ENCODE data around the gene MYOCOS. TPM values are rescaled to one million over a fixed set of nuclear protein-coding genes. Genes with fewer than 3 reads are reported as not detected.

Gene MYOCOS, protein sequence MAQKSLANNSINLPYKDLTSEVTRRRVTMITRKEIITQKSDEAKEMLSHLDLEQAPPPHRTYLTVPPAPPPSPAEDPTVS
- total RNA-seq = not detected

DNA sequence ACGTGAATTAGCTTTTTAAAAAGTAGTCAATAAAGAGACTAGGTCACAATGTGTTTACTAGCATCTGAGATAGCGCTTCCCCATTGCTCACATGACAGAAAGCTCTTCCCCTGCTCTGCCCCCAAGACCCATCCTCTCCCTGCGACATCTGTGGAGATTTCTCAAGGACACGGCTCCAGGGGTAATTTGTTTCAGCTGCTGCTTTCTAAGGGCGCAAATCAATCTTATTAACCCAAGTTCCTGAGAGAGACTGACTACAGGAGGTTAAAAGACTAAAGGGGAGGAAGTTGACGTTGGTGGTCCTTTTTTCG lies at the start of gene MYOCOS:
Gene MYOCOS (plus strand): TSS at position 92 of the 311 bp plus-strand sequence. CDS start 1,641 bp downstream, outside the sequence.
- H3K4me1 ChIP-seq = no peaks in the 10 kb centered on the region
- WGBS, 2 donors (ENCODE audit: low coverage in 1 of 2) = 38 to 55% methylated on average over 3 to 7 of the region's 7 CpGs
- no peak within 1 kb of the TSS for H3K4me3 ChIP-seq
- TF ChIP-seq POLR2AphosphoS5 (IDR thresholded peaks at IDR 0.05) = no peak
- TF ChIP-seq, protein P1, sequence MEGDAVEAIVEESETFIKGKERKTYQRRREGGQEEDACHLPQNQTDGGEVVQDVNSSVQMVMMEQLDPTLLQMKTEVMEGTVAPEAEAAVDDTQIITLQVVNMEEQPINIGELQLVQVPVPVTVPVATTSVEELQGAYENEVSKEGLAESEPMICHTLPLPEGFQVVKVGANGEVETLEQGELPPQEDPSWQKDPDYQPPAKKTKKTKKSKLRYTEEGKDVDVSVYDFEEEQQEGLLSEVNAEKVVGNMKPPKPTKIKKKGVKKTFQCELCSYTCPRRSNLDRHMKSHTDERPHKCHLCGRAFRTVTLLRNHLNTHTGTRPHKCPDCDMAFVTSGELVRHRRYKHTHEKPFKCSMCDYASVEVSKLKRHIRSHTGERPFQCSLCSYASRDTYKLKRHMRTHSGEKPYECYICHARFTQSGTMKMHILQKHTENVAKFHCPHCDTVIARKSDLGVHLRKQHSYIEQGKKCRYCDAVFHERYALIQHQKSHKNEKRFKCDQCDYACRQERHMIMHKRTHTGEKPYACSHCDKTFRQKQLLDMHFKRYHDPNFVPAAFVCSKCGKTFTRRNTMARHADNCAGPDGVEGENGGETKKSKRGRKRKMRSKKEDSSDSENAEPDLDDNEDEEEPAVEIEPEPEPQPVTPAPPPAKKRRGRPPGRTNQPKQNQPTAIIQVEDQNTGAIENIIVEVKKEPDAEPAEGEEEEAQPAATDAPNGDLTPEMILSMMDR (IDR thresholded peaks at IDR 0.05) = no peak
- no peak for TF ChIP-seq EP300 (IDR thresholded peaks at IDR 0.05)
- TF ChIP-seq POLR2A (IDR thresholded peaks at IDR 0.05) = no peak
- no peaks in the 10 kb centered on the region for H3K27me3 ChIP-seq
- no peak for ATAC-seq
- H3K9me3 ChIP-seq = no peaks in the 10 kb centered on the region
- no peak within 1 kb of the TSS for H3K27ac ChIP-seq
- H3K36me3 ChIP-seq = no peaks in the 10 kb centered on the region

DNA sequence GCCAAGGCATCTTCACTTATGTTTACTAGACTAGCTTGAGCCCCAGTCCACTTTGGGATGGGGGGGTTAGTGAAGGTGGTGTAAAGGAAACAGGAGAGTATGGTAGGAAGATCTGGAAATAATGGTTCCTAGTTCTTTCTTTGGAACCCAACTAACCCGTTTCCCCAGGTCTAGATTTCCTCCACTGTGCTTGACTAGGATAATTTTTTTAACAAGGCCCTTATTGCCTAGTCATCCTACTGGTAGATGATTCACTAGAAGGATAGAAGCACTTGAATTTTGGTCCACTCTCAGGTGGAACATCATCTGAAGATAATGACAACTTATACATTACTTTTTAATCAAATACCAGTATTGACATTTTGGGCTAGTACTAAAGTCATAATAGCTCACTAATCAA lies 45.9 kb upstream of the MYOCOS start:
- 80% methylated on average over 1 of the region's 1 CpG for WGBS, 2 donors (ENCODE audit: low coverage in 1 of 2)
- Histone ChIP-seq H3K4me3 (no peak overlapping the region), H3K36me3 (peaks cover 3 to 88% of the 10 kb centered on the region in 2 donors), H3K9me3 (no peaks in the 10 kb centered on the region), H3K27ac (no peak overlapping the region), H3K4me1 (no peaks in the 10 kb centered on the region), H3K27me3 (no peaks in the 10 kb centered on the region)
- ATAC-seq = no peak
- no peak for TF ChIP-seq POLR2AphosphoS5 (IDR thresholded peaks at IDR 0.05)
- TF ChIP-seq, protein P1 (IDR thresholded peaks at IDR 0.05) = no peak
- no peak for TF ChIP-seq EP300 (IDR thresholded peaks at IDR 0.05)
- no peak for TF ChIP-seq POLR2A (IDR thresholded peaks at IDR 0.05)

DNA sequence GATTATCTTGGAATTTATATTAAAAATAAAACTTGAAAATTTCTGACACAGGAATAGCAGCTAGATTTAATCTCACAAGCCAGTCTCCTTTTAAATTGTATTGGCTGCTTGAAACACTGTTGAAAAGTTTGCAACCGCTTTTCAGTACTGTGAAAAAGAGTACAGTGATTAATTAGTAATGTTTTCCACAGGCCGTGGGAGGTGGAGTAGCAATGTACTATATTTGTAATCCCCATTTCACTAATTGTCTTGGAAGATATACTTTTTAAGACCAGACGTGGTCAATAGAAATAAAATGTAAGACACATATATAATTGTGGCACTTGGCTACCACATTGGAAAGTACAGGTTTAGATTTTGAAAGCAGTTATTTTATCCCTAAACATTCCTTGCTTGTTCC lies 40.8 kb upstream of the MYOCOS start:
- WGBS, 2 donors (ENCODE audit: low coverage in 1 of 2) = 56 to 74% methylated on average over 3 of the region's 3 CpGs
- TF ChIP-seq, protein P1 (IDR thresholded peaks at IDR 0.05) = no peak
- TF ChIP-seq EP300 (IDR thresholded peaks at IDR 0.05) = no peak
- TF ChIP-seq POLR2AphosphoS5 (IDR thresholded peaks at IDR 0.05) = no peak
- no peak for TF ChIP-seq POLR2A (IDR thresholded peaks at IDR 0.05)
- Histone ChIP-seq H3K9me3 (no peaks in the 10 kb centered on the region), H3K27ac (no peak overlapping the region), H3K36me3 (peaks cover 3 to 96% of the 10 kb centered on the region in 2 donors), H3K27me3 (no peaks in the 10 kb centered on the region), H3K4me3 (no peak overlapping the region), H3K4me1 (no peaks in the 10 kb centered on the region)
- no peak for ATAC-seq

DNA sequence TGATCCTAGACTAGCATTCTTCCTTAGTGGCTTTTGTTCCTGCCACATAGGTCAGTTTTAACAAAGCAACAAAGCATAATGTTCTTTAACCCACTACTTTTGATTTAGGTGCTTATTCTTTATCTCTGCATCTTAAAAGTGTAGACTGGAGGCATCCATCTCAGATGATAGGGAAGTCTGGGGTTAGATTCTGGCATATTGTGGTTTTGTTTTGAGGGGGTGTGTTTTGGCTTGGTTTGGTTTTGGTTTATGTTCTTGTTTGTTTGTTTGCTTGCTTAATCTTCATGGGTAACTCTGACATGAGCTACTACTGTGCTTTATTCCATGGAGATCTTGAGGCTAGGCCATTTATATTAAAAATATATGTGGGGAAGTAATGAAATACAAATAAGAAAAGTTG lies 40.3 kb upstream of the MYOCOS start:
- Histone ChIP-seq H3K27ac (no peak overlapping the region), H3K36me3 (peaks cover 3 to 96% of the 10 kb centered on the region in 2 donors)
- TF ChIP-seq POLR2A (IDR thresholded peaks at IDR 0.05) = no peak
- TF ChIP-seq EP300 (IDR thresholded peaks at IDR 0.05) = no peak
- TF ChIP-seq, protein P1 (IDR thresholded peaks at IDR 0.05) = no peak
- TF ChIP-seq POLR2AphosphoS5 (IDR thresholded peaks at IDR 0.05) = no peak

DNA sequence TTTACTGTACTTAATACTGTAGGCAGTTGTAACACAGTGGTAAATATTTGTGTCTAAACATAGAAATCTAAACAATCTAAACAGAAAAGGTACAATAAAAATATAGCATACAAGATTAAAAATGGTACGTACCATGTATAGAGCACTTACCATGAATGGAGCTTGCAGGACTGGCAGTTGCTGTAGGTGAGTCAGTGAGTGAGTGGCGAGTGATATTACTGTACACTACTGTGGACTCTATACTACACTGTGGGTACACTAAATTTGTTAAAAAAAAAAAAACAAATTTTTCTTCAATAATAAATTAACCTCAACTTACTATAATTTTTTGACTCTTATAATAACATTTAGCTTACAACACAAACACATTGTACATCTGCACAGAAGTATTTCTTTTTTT lies 39.5 kb upstream of the MYOCOS start:
- Histone ChIP-seq H3K27me3 (no peaks in the 10 kb centered on the region), H3K4me3 (no peak overlapping the region), H3K4me1 (no peaks in the 10 kb centered on the region), H3K9me3 (no peaks in the 10 kb centered on the region), H3K27ac (no peak overlapping the region), H3K36me3 (peaks cover 3 to 96% of the 10 kb centered on the region in 2 donors)
- ATAC-seq = no peak
- 72 to 97% methylated on average over 2 of the region's 2 CpGs for WGBS, 2 donors (ENCODE audit: low coverage in 1 of 2)
- TF ChIP-seq POLR2AphosphoS5 (IDR thresholded peaks at IDR 0.05) (no peak), POLR2A (IDR thresholded peaks at IDR 0.05) (no peak), EP300 (IDR thresholded peaks at IDR 0.05) (no peak)
- TF ChIP-seq, protein P1 (IDR thresholded peaks at IDR 0.05) = no peak

More for the DNA sequence above, 40.3 kb upstream of the MYOCOS start:
- Histone ChIP-seq H3K4me3 (no peak overlapping the region), H3K27me3 (no peaks in the 10 kb centered on the region), H3K4me1 (no peaks in the 10 kb centered on the region), H3K9me3 (no peaks in the 10 kb centered on the region)
- ATAC-seq = no peak
